GM12878 (cell line): ENCODE data around the gene MEI1. TPM values are rescaled to one million over a fixed set of nuclear protein-coding genes. Genes with fewer than 3 reads are reported as not detected.

ENCODE experiments used
- ATAC-seq: fragments of 200-7000 bp; cut with Tn5 transposase; 3 replicates; pipeline ENCODE4 v1.9.1; 2020; ENCODE audit warnings: mild to moderate bottlenecking, moderate library complexity
- BruUV-seq: library from RNA; stranded (reverse); fragments of 400-500 nt; replicated peaks from 2 replicates; lab custom pipeline; 2021; lab: Mats Ljungman, UMichigan
- CTCF ChIA-PET: fragments of 300-600 bp; sonication (Branson Sonifier 250); formaldehyde crosslinking; extraction: SDS; loops from one replicate; lab custom pipeline; 2021; ENCODE audit warnings: inconsistent platforms; lab: Yijun Ruan, JAX
- POLR2A ChIA-PET: fragments of 350-600 bp; formaldehyde crosslinking; extraction: SDS; loops from one replicate; lab custom pipeline; 2021; ENCODE audit warnings: inconsistent platforms; lab: Charles Lee
- RAD21 ChIA-PET: fragments of 300-600 bp; sonication (Branson Sonifier 250); formaldehyde crosslinking; loops from one replicate; lab custom pipeline; 2023; ENCODE audit warnings: antibody characterized with exemption; ENCODE audit not compliant: unreplicated experiment; lab: Charles Lee
- SMC1A ChIA-PET: fragments of 300-600 bp; sonication (Branson Sonifier 250); formaldehyde crosslinking; loops from one replicate; lab custom pipeline; 2023; ENCODE audit not compliant: unreplicated experiment, uncharacterized antibody; lab: Charles Lee
- DNase-seq: peaks from one replicate; pipeline ENCODE4 v3.0.0-alpha.2; 2011; ENCODE audit warnings: low read depth, low spot score
- FAIRE-seq: peaks from 3 replicates; lab custom pipeline; 2011; peaks lifted over from hg19 to GRCh38; lab: Jason Lieb, UNC
- H2AFZ ChIP-seq: 2 replicates; pipeline ENCODE4 v1.6.0; 2011; ENCODE audit warnings: low read depth, low read length, control low read depth; ENCODE audit not compliant: control insufficient read depth
- H3K27ac ChIP-seq: 2 replicates; pipeline ENCODE4 v1.5.1; 2011; ENCODE audit warnings: control low read depth; ENCODE audit not compliant: control insufficient read depth, insufficient read depth
- H3K27me3 ChIP-seq, 2 experiments: replicated peaks in 1 of 2; 2 replicates each; pipeline versions ENCODE4 v1.6.0 to v1.6.1; 2011; ENCODE audit warnings: low read length in 1 of 2; ENCODE audit not compliant: control insufficient read depth in 2 of 2, insufficient read depth in 2 of 2
- H3K36me3 ChIP-seq, 2 experiments: 2 replicates each; pipeline ENCODE4 v1.5.1; 2011; ENCODE audit warnings: low read length in 1 of 2; ENCODE audit not compliant: control insufficient read depth in 2 of 2, insufficient read depth in 2 of 2
- H3K4me1 ChIP-seq: 2 replicates; pipeline ENCODE4 v1.6.1; 2011; ENCODE audit warnings: mild to moderate bottlenecking, low read length, moderate library complexity, mixed read lengths; ENCODE audit not compliant: control insufficient read depth, insufficient read depth
- H3K4me2 ChIP-seq: 2 replicates; pipeline ENCODE4 v1.6.0; 2011; ENCODE audit warnings: control low read depth; ENCODE audit not compliant: control insufficient read depth, insufficient read depth
- H3K4me3 ChIP-seq: fragments of 200-600 bp; sonication (generic); 2 replicates; pipeline ENCODE4 v1.5.1; 2016
- H3K79me2 ChIP-seq: 2 replicates; pipeline ENCODE4 v1.6.0; 2011; ENCODE audit warnings: low read length; ENCODE audit not compliant: control insufficient read depth, insufficient read depth
- H3K9ac ChIP-seq: 2 replicates; pipeline ENCODE4 v1.8.0; 2011; ENCODE audit warnings: low read length, control low read depth, mixed read lengths; ENCODE audit not compliant: control insufficient read depth, insufficient read depth
- H3K9me3 ChIP-seq: replicated peaks from 3 replicates; pipeline ENCODE4 v1.5.1; 2011; ENCODE audit warnings: mild to moderate bottlenecking, low read length; ENCODE audit not compliant: control insufficient read depth, insufficient read depth
- H4K20me1 ChIP-seq: 2 replicates; pipeline ENCODE4 v1.6.0; 2011; ENCODE audit not compliant: control insufficient read depth, insufficient read depth
- BACH1 ChIP-seq: fragments of 450-650 bp; IDR thresholded peaks from 2 replicates; pipeline ENCODE4 v1.6.1; 2017; ENCODE audit warnings: mild to moderate bottlenecking, borderline replicate concordance
- CHD4 ChIP-seq: fragments of 200-600 bp; sonication (generic); IDR thresholded peaks from 2 replicates; pipeline ENCODE4 v1.6.1; 2016; ENCODE audit warnings: mild to moderate bottlenecking
- CREB1 ChIP-seq: IDR thresholded peaks from 2 replicates; pipeline ENCODE4 v1.6.1; 2012; ENCODE audit warnings: low read depth, mild to moderate bottlenecking, inconsistent platforms
- EP300 ChIP-seq, 2 experiments: fragments of 150-350 bp in 1 of 2; IDR thresholded peaks; 2 replicates each; pipeline ENCODE4 v1.6.1; 2011 to 2012; ENCODE audit warnings: low read depth in 2 of 2, low read length in 2 of 2, borderline replicate concordance in 1 of 2, improper control_type of control experiment in 1 of 2, inconsistent platforms in 1 of 2; ENCODE audit not compliant: control insufficient read depth in 1 of 2
- ETV6 ChIP-seq, 2 experiments: fragments of 450-650 bp in 1 of 2; IDR thresholded peaks in 1 of 2; conservative IDR thresholded peaks in 1 of 2; 2 replicates each; pipeline ENCODE4 v1.6.1; 2014; ENCODE audit warnings: antibody characterized with exemption in 1 of 2, borderline replicate concordance in 1 of 2, low read depth in 1 of 2, mild to moderate bottlenecking in 1 of 2, moderate library complexity in 1 of 2
- FOS ChIP-seq: IDR thresholded peaks from 3 replicates; pipeline ENCODE4 v1.6.1; 2011; ENCODE audit warnings: borderline replicate concordance; ENCODE audit not compliant: insufficient read length; ENCODE audit errors: extremely low read depth
- LARP7 ChIP-seq: fragments of 450-650 bp; IDR thresholded peaks from 2 replicates; pipeline ENCODE4 v1.6.1; 2017; ENCODE audit warnings: mild to moderate bottlenecking
- POLR2A ChIP-seq: IDR thresholded peaks from 2 replicates; pipeline ENCODE4 v1.6.1; 2011; ENCODE audit warnings: low read depth, mild to moderate bottlenecking, low read length
- ZNF217 ChIP-seq: fragments of 450-650 bp; IDR thresholded peaks from 2 replicates; pipeline ENCODE4 v1.6.1; 2017; ENCODE audit warnings: antibody characterized with exemption, mild to moderate bottlenecking
- WGBS: methylation state at CpG from one replicate; pipeline ENCODE4 v1.1.6; 2016; ENCODE audit warnings: low lambda C conversion rate; ENCODE audit not compliant: insufficient replicate concordance, insufficient coverage; ENCODE audit errors: missing lambda C conversion rate; 5-methylcytosine and 5-hydroxymethylcytosine counted together
- in situ Hi-C: fragments of 300-500 bp; cut with MboI; formaldehyde crosslinking; loops from 9 replicates; pipeline ENCODE4 v1.14.3; 2018; ENCODE audit warnings: mixed read lengths
- intact Hi-C: fragments of 100-400 bp; cut with micrococcal nuclease; formaldehyde crosslinking; loops from one replicate; pipeline ENCODE4 v1.14.2; 2022; ENCODE audit not compliant: unreplicated experiment
- polyA plus RNA-seq, 11 experiments: library from polyadenylated mRNA; depleted of rRNA in 4 of 11; unstranded in 6 of 11; stranded (reverse) in 5 of 11; fragments of >200 nt; fragmentation: Nextera tagmentation in 4 of 11; fragmentation: Illumina TruSeq in 1 of 11; extraction: Ambion mirVana in 4 of 11; extraction: Trizol in 1 of 11; gene quantifications; 1 replicate in 1 of 11; 2 replicates in 10 of 11; pipeline versions ENCODE4 v1.2.1 to v1.2.3, GENCODE V29; 2011 to 2016; ENCODE audit warnings: inconsistent platforms in 2 of 11, missing spikeins in 2 of 11, low read depth in 1 of 11
- total RNA-seq, 4 experiments: library from RNA; depleted of rRNA in 3 of 4; stranded (reverse); fragments of >200 nt in 3 of 4; fragmentation: Illumina TruSeq in 1 of 4; extraction: Trizol in 1 of 4; gene quantifications; 2 replicates each; pipeline versions ENCODE4 v1.2.1 to v1.2.3, GENCODE V29; 2013 to 2021
- TF ChIP-seq, protein P1 (sequence below): IDR thresholded peaks from 2 replicates; pipeline ENCODE4 v1.6.1; 2011; ENCODE audit warnings: borderline replicate concordance, low read depth, mild to moderate bottlenecking, moderate library complexity, low read length; ENCODE audit not compliant: insufficient read depth, poor library complexity, severe bottlenecking
- TF ChIP-seq, protein P2 (sequence below): IDR thresholded peaks from 2 replicates; pipeline ENCODE4 v1.6.1; 2012; ENCODE audit warnings: low read depth, low read length, improper control_type of control experiment

MEI1 gene
- total and polyA plus RNA-seq, 10 of the 15 experiments (the other 5 are each of a cell fraction or from before 2014, with no cell fraction given): 27.9 to 48.9 (median 35.8) TPM

DNA sequence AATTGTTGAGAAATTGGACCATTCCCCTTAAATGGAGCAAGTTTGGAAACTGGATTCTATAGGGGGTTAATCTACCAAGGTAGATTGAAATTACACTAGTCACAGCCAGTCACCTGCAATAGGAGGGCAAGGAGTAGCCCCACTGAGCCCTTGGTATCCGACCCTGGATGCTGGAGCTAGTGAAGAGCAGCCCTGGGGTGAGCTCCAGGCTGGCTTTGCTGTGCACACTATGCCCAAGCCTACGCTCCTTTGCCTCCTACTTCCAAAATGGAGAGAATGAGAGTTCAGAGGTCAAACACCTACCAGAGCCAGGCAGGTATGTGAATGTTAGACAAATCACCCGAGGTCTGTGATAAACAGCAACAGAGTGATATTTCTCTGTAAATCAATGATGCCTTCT, 34.4 kb upstream of the MEI1 start:
- POLR2A ChIA-PET: no interaction called here

DNA sequence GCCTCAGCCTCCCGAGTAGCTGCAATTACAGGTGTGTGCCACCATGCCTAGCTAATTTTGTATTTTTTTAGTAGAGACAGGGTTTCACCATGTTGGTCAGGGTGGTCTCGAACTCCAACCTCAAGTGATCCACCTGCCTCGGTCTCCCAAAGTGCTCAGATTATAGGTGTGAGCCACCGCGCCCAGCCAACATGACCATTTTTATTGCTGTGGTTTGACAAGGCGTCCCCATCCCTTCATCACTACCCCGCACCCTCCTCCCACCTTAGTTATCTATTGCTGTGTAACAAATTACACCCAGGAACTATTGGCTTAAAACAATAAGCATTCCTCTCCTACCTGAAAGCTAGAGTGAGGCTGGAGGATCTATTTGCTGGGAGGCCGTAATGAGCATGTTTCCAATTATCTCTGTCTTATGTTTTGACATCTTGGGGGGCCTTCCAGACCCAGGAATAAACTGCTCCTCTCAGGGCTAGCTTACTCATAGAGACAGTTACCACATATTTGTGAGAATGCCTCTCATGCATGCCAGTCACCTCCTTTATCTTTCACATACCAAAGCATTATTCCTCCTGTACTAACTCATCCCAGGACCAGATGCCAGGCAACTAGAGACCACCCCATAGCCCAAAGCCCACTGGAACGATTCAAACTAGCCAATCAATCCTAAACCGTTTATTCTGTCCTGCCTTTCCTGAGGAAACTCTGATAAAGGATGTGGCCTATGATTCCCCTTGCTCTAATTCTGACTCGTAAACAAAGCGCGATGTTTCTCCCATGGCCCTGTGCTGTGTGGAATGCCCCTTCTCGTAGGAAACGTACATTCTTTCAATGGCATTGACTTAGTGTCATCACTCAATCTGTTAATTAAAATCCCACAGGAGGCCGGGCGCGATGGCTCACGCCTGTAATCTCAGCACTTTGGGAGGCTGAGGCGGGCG, 30.1 kb upstream of the MEI1 start:
- no peak overlapping the region for H3K4me3 ChIP-seq
- BruUV-seq: TSS peak; percentile 57
- no peak overlapping the region for H3K4me2 ChIP-seq
- WGBS: 86% methylated on average over 21 of the region's 21 CpGs
- no peak overlapping the region for H2AFZ ChIP-seq
- in situ Hi-C loops (no loop called here), intact Hi-C loops (no loop called here)
- no peak overlapping the region for H3K9ac ChIP-seq
- peaks cover 11 to 17% of the 10 kb centered on the region in 2 experiments; a peak in 3 of 4 replicates for H3K36me3 ChIP-seq
- FAIRE-seq: no peak
- H3K4me1 ChIP-seq: peaks cover 3% of the 10 kb centered on the region; the same call in 1 of the 2 replicates
- CTCF ChIA-PET: interaction anchor here (0.5 kb wide), 1 partner anchor 36 kb away, joined by 3 read pairs; no protein-coding TSS in a partner anchor
- no peaks in the 10 kb centered on the region for H3K27me3 ChIP-seq
- POLR2A ChIA-PET: interaction anchor here (0.6 to 0.9 kb wide), 2 partner anchors 18 to 384 kb away, joined by 3 read pairs; no protein-coding TSS in a partner anchor
- no peaks in the 10 kb centered on the region for H4K20me1 ChIP-seq
- DNase-seq: no peak
- H3K27ac ChIP-seq: no peak overlapping the region
- RAD21 ChIA-PET: interaction anchor here (0.6 kb wide), 1 partner anchor 14 kb away, joined by 4 read pairs; no protein-coding TSS in a partner anchor
- H3K79me2 ChIP-seq: no peaks in the 10 kb centered on the region
- no peak for ATAC-seq
- no peaks in the 10 kb centered on the region for H3K9me3 ChIP-seq
- SMC1A ChIA-PET: no interaction called here
- TF ChIP-seq, protein P1, sequence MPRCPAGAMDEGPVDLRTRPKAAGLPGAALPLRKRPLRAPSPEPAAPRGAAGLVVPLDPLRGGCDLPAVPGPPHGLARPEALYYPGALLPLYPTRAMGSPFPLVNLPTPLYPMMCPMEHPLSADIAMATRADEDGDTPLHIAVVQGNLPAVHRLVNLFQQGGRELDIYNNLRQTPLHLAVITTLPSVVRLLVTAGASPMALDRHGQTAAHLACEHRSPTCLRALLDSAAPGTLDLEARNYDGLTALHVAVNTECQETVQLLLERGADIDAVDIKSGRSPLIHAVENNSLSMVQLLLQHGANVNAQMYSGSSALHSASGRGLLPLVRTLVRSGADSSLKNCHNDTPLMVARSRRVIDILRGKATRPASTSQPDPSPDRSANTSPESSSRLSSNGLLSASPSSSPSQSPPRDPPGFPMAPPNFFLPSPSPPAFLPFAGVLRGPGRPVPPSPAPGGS: no peak
- TF ChIP-seq, protein P2, sequence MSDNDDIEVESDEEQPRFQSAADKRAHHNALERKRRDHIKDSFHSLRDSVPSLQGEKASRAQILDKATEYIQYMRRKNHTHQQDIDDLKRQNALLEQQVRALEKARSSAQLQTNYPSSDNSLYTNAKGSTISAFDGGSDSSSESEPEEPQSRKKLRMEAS: no peak
- TF ChIP-seq LARP7 (no peak), EP300 (IDR thresholded peaks at IDR 0.05; ENCODE audit: borderline replicate concordance in 1 of 2, control insufficient read depth in 1 of 2, low read depth in 2 of 2, low read length in 2 of 2) (no peak), FOS (no peak), CREB1 (no peak), ZNF217 (no peak), BACH1 (no peak), CHD4 (no peak)

More for the DNA sequence above, 34.4 kb upstream of the MEI1 start:
- FAIRE-seq: no peak
- Histone ChIP-seq H4K20me1 (no peaks in the 10 kb centered on the region), H3K4me3 (no peak overlapping the region), H3K4me2 (no peak overlapping the region), H2AFZ (no peak overlapping the region), H3K27ac (no peak overlapping the region), H3K79me2 (no peaks in the 10 kb centered on the region), H3K36me3 (peaks cover 15 to 18% of the 10 kb centered on the region in 2 experiments; a peak in 3 of 4 replicates), H3K9ac (no peak overlapping the region), H3K9me3 (no peaks in the 10 kb centered on the region), H3K27me3 (no peaks in the 10 kb centered on the region), H3K4me1 (peaks cover 3% of the 10 kb centered on the region; the same call in 1 of the 2 replicates)
- BruUV-seq: no TSS peak
- intact Hi-C loops: no loop called here
- no peak for DNase-seq
- in situ Hi-C loops: no loop called here
- ATAC-seq: no peak
- ChIA-PET RAD21 (interaction anchor here (0.5 to 3.0 kb wide), 2 partner anchors 32 to 292 kb away, joined by 3 to 12 read pairs; no protein-coding TSS in a partner anchor), SMC1A (interaction anchor here (1.6 kb wide), 1 partner anchor 45 kb away, joined by 3 read pairs; no protein-coding TSS in a partner anchor), CTCF (interaction anchor here (1.2 to 3.1 kb wide), 5 partner anchors 10 to 121 kb away, joined by 3 to 30 read pairs (median 5); partner anchors contain the start of genes MEI1 and POLR3H)
- WGBS: 78% methylated on average over 3 of the region's 3 CpGs
- peak; percentile 42 for TF ChIP-seq POLR2A
- TF ChIP-seq ETV6 (conservative IDR thresholded peaks at IDR 0.05 in 1 of 2, IDR thresholded peaks at IDR 0.05 in 1 of 2; ENCODE audit: borderline replicate concordance in 1 of 2, low read depth in 1 of 2): no peak
